ENCODE measurements around the gene ANAPC2.

GRCh38 chr9:137186385-137186784 lies 2.0 kb downstream of the ANAPC2 start:
- TF ChIP-seq CTCF (IDR thresholded peaks at IDR 0.05) (no peak), POLR2A (IDR thresholded peaks at IDR 0.05) (no peak)

Data from esophagus squamous epithelium (tissue), 4 donors.